ENCODE results near the gene CAST.

Gene CAST

GRCh38 chr5:96751203-96752169 lies 89.3 kb downstream of the CAST start:
- no peak for DNase-seq

GRCh38 chr5:96752341-96753016 lies 90.3 kb downstream of the CAST start:
- peak; percentile 36 for DNase-seq

- DNase-seq = no peak
These were observed 90.8 kb downstream of the CAST start for GRCh38 chr5:96753017-96753397.

- peak; percentile 17 for DNase-seq
These were observed 91.7 kb downstream of the CAST start for GRCh38 chr5:96753848-96754247.

GRCh38 chr5:96755851-96756250 lies 93.7 kb downstream of the CAST start:
- no peak for DNase-seq

GRCh38 chr5:96756985-96757384 lies 94.8 kb downstream of the CAST start:
- no peak for DNase-seq

GRCh38 chr5:96758621-96759020 lies 96.4 kb downstream of the CAST start:
- DNase-seq = no peak

- DNase-seq = no peak
These were observed 99.4 kb downstream of the CAST start for GRCh38 chr5:96761618-96762017.

GRCh38 chr5:96763026-96763425 lies 100.8 kb downstream of the CAST start:
- DNase-seq = no peak

- no peak for DNase-seq
These were observed 102.9 kb downstream of the CAST start for GRCh38 chr5:96765043-96765442.

GRCh38 chr5:96768708-96769251 lies 106.6 kb downstream of the CAST start:
- DNase-seq = no peak

- DNase-seq = no peak
These were observed 109.2 kb downstream of the CAST start for GRCh38 chr5:96771395-96771794.

- DNase-seq = no peak
These were observed 109.9 kb downstream of the CAST start for GRCh38 chr5:96772111-96772510.

- DNase-seq = no peak
These were observed 110.4 kb downstream of the CAST start for GRCh38 chr5:96772542-96772941.

- DNase-seq = no peak
These were observed 112.9 kb downstream of the CAST start for GRCh38 chr5:96775050-96775449.

GRCh38 chr5:96775689-96776088 lies 113.5 kb downstream of the CAST start:
- DNase-seq = no peak

- no peak for DNase-seq
These were observed 114.4 kb downstream of the CAST start for GRCh38 chr5:96776621-96777020.

GRCh38 chr5:96778409-96778808 lies 116.2 kb downstream of the CAST start:
- DNase-seq = no peak

- DNase-seq = no peak
These were observed 118.5 kb downstream of the CAST start for GRCh38 chr5:96780626-96781025.

- peak; percentile 72 for DNase-seq
These were observed 119.1 kb downstream of the CAST start for GRCh38 chr5:96781031-96781971.

- no peak for DNase-seq
These were observed 121.2 kb downstream of the CAST start for GRCh38 chr5:96783326-96783725.

- no peak for DNase-seq
These were observed 123.3 kb downstream of the CAST start for GRCh38 chr5:96785326-96786109.

Measured in NCI-H446 treated with DMSO at 0.1 percent for 48 hours (cell line).